K562 (cell line): Measurements from ENCODE around the gene ZMAT3. TPM values are rescaled to one million over a fixed set of nuclear protein-coding genes. Genes with fewer than 3 reads are reported as not detected.

Source experiments
- ATAC-seq: fragments of 200-7000 bp; cut with Tn5 transposase; 3 replicates; pipeline ENCODE4 v1.9.1; 2020; ENCODE audit warnings: moderate library complexity
- BruUV-seq: library from RNA; stranded (reverse); fragments of 400-500 nt; replicated peaks from 2 replicates; lab custom pipeline; 2021; lab: Mats Ljungman, UMichigan
- CTCF ChIA-PET: fragments of 300-600 bp; formaldehyde crosslinking; extraction: SDS; loops from one replicate; lab custom pipeline; 2021; ENCODE audit warnings: low intra/inter-chr PET ratio; lab: Yijun Ruan, JAX
- POLR2A ChIA-PET: fragments of 300-600, 350-650 bp; sonication (Branson Sonifier 250); formaldehyde crosslinking; extraction: SDS; loops from one replicate; lab custom pipeline; 2021; ENCODE audit warnings: antibody characterized with exemption, inconsistent platforms; lab: Yijun Ruan, JAX
- DNase-seq, 4 experiments: peaks; one replicate each; pipeline versions ENCODE4 v3.0.0 to v3.0.0-alpha.2; 2011 to 2018; ENCODE audit warnings: low spot score in 3 of 4, mixed read lengths in 3 of 4; ENCODE audit errors: extremely low read depth in 1 of 4
- FAIRE-seq: peaks from 2 replicates; lab custom pipeline; 2011; peaks lifted over from hg19 to GRCh38; lab: Jason Lieb, UNC
- H2AFZ ChIP-seq: 2 replicates; pipeline ENCODE4 v1.6.0; 2011; ENCODE audit warnings: low read depth, low read length, control low read depth, inconsistent platforms
- H3K27ac ChIP-seq: fragments of 200-600 bp; 3 replicates; pipeline ENCODE4 v1.8.0; 2011; ENCODE audit warnings: low read depth, mild to moderate bottlenecking, control low read depth, inconsistent platforms, low read length, moderate library complexity, mixed read lengths; ENCODE audit errors: extremely low read depth
- H3K27me3 ChIP-seq, 2 experiments: fragments of 300-600 bp in 1 of 2; 2 replicates in 1 of 2; 3 replicates in 1 of 2; pipeline versions ENCODE4 v1.6.0 to v1.8.0; 2011; ENCODE audit warnings: inconsistent platforms in 2 of 2, low read length in 2 of 2, mild to moderate bottlenecking in 1 of 2, mixed read lengths in 1 of 2, moderate library complexity in 1 of 2; ENCODE audit not compliant: control insufficient read depth in 2 of 2, insufficient read depth in 2 of 2
- H3K36me3 ChIP-seq: fragments of 300-600 bp; 3 replicates; pipeline ENCODE4 v1.8.0; 2011; ENCODE audit warnings: mild to moderate bottlenecking, low read length, inconsistent platforms; ENCODE audit not compliant: control insufficient read depth, insufficient read depth
- H3K4me1 ChIP-seq, 2 experiments: fragments of 200-600 bp in 1 of 2; replicated peaks in 1 of 2; 2 replicates in 1 of 2; 3 replicates in 1 of 2; pipeline versions ENCODE4 v1.5.1 to v1.8.0; 2011; ENCODE audit warnings: inconsistent platforms in 2 of 2, low read length in 2 of 2, mild to moderate bottlenecking in 1 of 2, mixed read lengths in 1 of 2, moderate library complexity in 1 of 2; ENCODE audit not compliant: control insufficient read depth in 2 of 2, insufficient read depth in 2 of 2
- H3K4me2 ChIP-seq: 2 replicates; pipeline ENCODE4 v1.6.1; 2011; ENCODE audit warnings: low read length, control low read depth, inconsistent platforms, mixed read lengths; ENCODE audit not compliant: insufficient read depth
- H3K4me3 ChIP-seq: fragments of 200-600 bp; sonication (generic), shearing (Covaris generic); 2 replicates; pipeline ENCODE4 v1.5.1; 2016; ENCODE audit warnings: control low read depth, inconsistent platforms
- H3K79me2 ChIP-seq: fragments of 200-600 bp; 3 replicates; pipeline ENCODE4 v1.8.0; 2011; ENCODE audit warnings: low read length, inconsistent platforms; ENCODE audit not compliant: control insufficient read depth, insufficient read depth
- H3K9ac ChIP-seq, 2 experiments: 2 replicates each; pipeline versions ENCODE4 v1.6.0 to v1.6.1; 2011; ENCODE audit warnings: low read depth in 2 of 2, low read length in 2 of 2, control low read depth in 1 of 2, inconsistent platforms in 1 of 2, mild to moderate bottlenecking in 1 of 2, mixed read lengths in 1 of 2; ENCODE audit not compliant: insufficient read depth in 1 of 2
- H3K9me1 ChIP-seq: one replicate; pipeline ENCODE4 v1.6.0; 2011; ENCODE audit warnings: inconsistent platforms, mild to moderate bottlenecking, low read length, moderate library complexity; ENCODE audit not compliant: control insufficient read depth, insufficient read depth
- H3K9me3 ChIP-seq: replicated peaks from 2 replicates; pipeline ENCODE4 v1.5.1; 2011; ENCODE audit warnings: low read depth, low read length, inconsistent platforms; ENCODE audit not compliant: control insufficient read depth, insufficient read depth
- H4K20me1 ChIP-seq: replicated peaks from 2 replicates; pipeline ENCODE4 v1.6.1; 2011; ENCODE audit warnings: low read length, inconsistent platforms, mixed read lengths; ENCODE audit not compliant: control insufficient read depth, insufficient read depth
- BHLHE40 ChIP-seq: IDR thresholded peaks from 2 replicates; pipeline ENCODE4 v1.6.1; 2011; ENCODE audit warnings: low read length, improper control_type of control experiment
- CCNT2 ChIP-seq: IDR thresholded peaks from 2 replicates; pipeline ENCODE4 v1.6.1; 2011; ENCODE audit warnings: borderline replicate concordance, low read depth, mild to moderate bottlenecking, moderate library complexity, mixed read lengths, low read length; ENCODE audit not compliant: insufficient read length; ENCODE audit errors: extremely low read depth
- EZH2 ChIP-seq: IDR thresholded peaks from 2 replicates; pipeline ENCODE4 v1.6.1; 2012; ENCODE audit warnings: low read depth, mild to moderate bottlenecking, inconsistent platforms, low read length, borderline replicate concordance
- FIP1L1 ChIP-seq: fragments of 200-400 bp; formaldehyde crosslinking; IDR thresholded peaks from 2 replicates; pipeline ENCODE4 v1.6.1; 2018; ENCODE audit warnings: mild to moderate bottlenecking, low read depth, low read length; ENCODE audit not compliant: poor library complexity, severe bottlenecking
- SFPQ ChIP-seq: fragments of 200-400 bp; formaldehyde crosslinking; IDR thresholded peaks from 2 replicates; pipeline ENCODE4 v1.6.1; 2017; ENCODE audit warnings: mild to moderate bottlenecking, low read depth, low read length, moderate library complexity
- TCF7L2 ChIP-seq: fragments of 150-350 bp; IDR thresholded peaks from 2 replicates; pipeline ENCODE4 v1.6.1; 2016; ENCODE audit warnings: low read depth, mild to moderate bottlenecking, low read length, moderate library complexity
- USF1 ChIP-seq: sonication (generic); formaldehyde crosslinking; IDR thresholded peaks from 2 replicates; pipeline ENCODE4 v1.9.0; 2022; ENCODE audit warnings: mild to moderate bottlenecking, missing genetic modification reagents
- ZNF507 ChIP-seq: conservative IDR thresholded peaks from 2 replicates; pipeline ENCODE4 v1.6.1; 2017; ENCODE audit warnings: missing genetic modification characterization, missing compliant biosample characterization
- WGBS: fragments of 100-300 bp; shearing (Covaris generic); methylation state at CpG from one replicate; pipeline ENCODE4 v1.1.6; 2016; ENCODE audit warnings: low coverage, mixed read lengths; ENCODE audit not compliant: insufficient coverage; ENCODE audit errors: missing lambda C conversion rate; 5-methylcytosine and 5-hydroxymethylcytosine counted together
- in situ Hi-C: fragments of 300-500 bp; cut with MboI; formaldehyde crosslinking; loops from 4 replicates; pipeline ENCODE4 v1.15.0; 2018; ENCODE audit warnings: inconsistent platforms, mixed read lengths
- intact Hi-C: fragments of 100-400 bp; cut with micrococcal nuclease; formaldehyde crosslinking; loops from 2 replicates; pipeline ENCODE4 v1.14.2; 2022
- polyA plus RNA-seq, 8 experiments: library from polyadenylated mRNA; depleted of rRNA in 4 of 8; stranded (reverse) in 5 of 8; unstranded in 3 of 8; fragments of >200 nt; fragmentation: Nextera tagmentation in 2 of 8; fragmentation: Illumina TruSeq in 1 of 8; extraction: Ambion mirVana in 2 of 8; extraction: Trizol in 1 of 8; gene quantifications; 2 replicates each; pipeline versions ENCODE4 v1.2.1 to v1.2.3, GENCODE V29; 2011 to 2014; ENCODE audit warnings: inconsistent platforms in 1 of 8, missing spikeins in 1 of 8
- total RNA-seq, 7 experiments: library from RNA; depleted of rRNA in 6 of 7; stranded (reverse); fragments of >200 nt in 6 of 7; fragmentation: Illumina TruSeq in 2 of 7; extraction: Trizol in 2 of 7; gene quantifications; 2 replicates each; pipeline versions ENCODE4 v1.2.1 to v1.2.3, GENCODE V29; 2011 to 2021; ENCODE audit warnings: low replicate concordance in 1 of 7

Gene ZMAT3
- total and polyA plus RNA-seq, 9 of the 15 experiments (the other 6 are each of a cell fraction or from before 2014, with no cell fraction given) = 0.87 to 5.1 (median 3.9) TPM

GRCh38 chr3:179088306-179088705, 16.7 kb upstream of the ZMAT3 start (continued):
- peak; percentile 72 for TF ChIP-seq USF1 (CRISPR knock-in tag)
- no peak for TF ChIP-seq ZNF507

GRCh38 chr3:179083977-179084376, 12.4 kb upstream of the ZMAT3 start:
- TF ChIP-seq FIP1L1 = no peak
- TF ChIP-seq SFPQ = no peak
- no peak for TF ChIP-seq CCNT2
- no peak for TF ChIP-seq BHLHE40
- no peak for TF ChIP-seq EZH2
- no peak for TF ChIP-seq TCF7L2
- no peaks in the 10 kb centered on the region for H3K27me3 ChIP-seq
- in situ Hi-C loops = no loop called here
- BruUV-seq = no TSS peak
- H2AFZ ChIP-seq = no peak overlapping the region
- H4K20me1 ChIP-seq = no peaks in the 10 kb centered on the region
- peaks cover 0 to 5% of the 10 kb centered on the region in 2 experiments; a peak in 1 of 5 replicates for H3K4me1 ChIP-seq
- no peak for FAIRE-seq
- WGBS = 24% methylated on average over 2 of the region's 2 CpGs
- H3K9me1 ChIP-seq = no peaks in the 10 kb centered on the region
- ChIA-PET POLR2A (interaction anchor here (0.7 kb wide), 1 partner anchor 13 kb away, joined by 3 read pairs; no protein-coding TSS in a partner anchor), CTCF (no interaction called here)
- H3K27ac ChIP-seq = no peak overlapping the region
- no peak for ATAC-seq
- intact Hi-C loops = no loop called here
- no peaks in the 10 kb centered on the region for H3K9me3 ChIP-seq
- H3K9ac ChIP-seq = no peak overlapping the region
- H3K4me3 ChIP-seq = no peak overlapping the region
- DNase-seq = no peak
- H3K79me2 ChIP-seq = no peaks in the 10 kb centered on the region
- H3K36me3 ChIP-seq = no peaks in the 10 kb centered on the region
- H3K4me2 ChIP-seq = no peak overlapping the region
